ENCODE measurements around the gene CDH23. TPM values are rescaled to one million over a fixed set of nuclear protein-coding genes. Genes with fewer than 3 reads are reported as not detected.
A peak's percentile ranks its signal among the peaks of the same experiment; 100 is the strongest.

Gene CDH23
- total RNA-seq, 2 donors from 2014 or later = 8.1 to 9.0 TPM

GRCh38 chr10:71701496-71702132, 304.9 kb downstream of the CDH23 start:
- Mint-ChIP-seq H3K4me1 (peaks cover 8% of the 10 kb centered on the region), H3K27ac (no peak overlapping the region), H3K27me3 (no peaks in the 10 kb centered on the region), H3K36me3 (ENCODE audit: low read depth) (no peaks in the 10 kb centered on the region), H3K4me3 (no peak overlapping the region)
- H3K9me3 ChIP-seq (ENCODE audit: control insufficient read depth, low read length, poor library complexity, severe bottlenecking) = no peaks in the 10 kb centered on the region
- DNase-seq (no peak), ATAC-seq (no peak)

DNA sequence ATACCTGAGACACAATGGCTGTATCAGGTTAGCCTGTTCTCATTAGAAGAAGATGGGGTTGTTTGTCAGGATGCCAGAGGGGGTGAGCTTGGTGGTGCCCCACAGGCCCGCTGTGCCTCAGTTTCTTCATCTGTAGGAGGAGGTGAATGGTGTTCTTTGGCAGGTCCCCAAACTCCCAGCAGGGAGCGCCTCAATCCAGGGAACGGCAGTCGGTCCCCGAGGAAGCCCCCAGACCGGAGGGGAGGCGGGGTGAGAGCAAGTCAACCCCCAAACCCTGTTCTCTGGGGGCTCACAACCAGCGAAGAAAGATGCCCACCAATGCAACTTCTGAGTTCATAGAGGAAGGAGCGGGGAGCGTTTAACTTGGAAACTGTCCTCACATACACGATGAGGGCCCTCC, 306.9 kb downstream of the CDH23 start:
- H3K4me3 Mint-ChIP-seq = no peak overlapping the region
- H3K4me1 Mint-ChIP-seq = peaks cover 12% of the 10 kb centered on the region
- no peak overlapping the region for H3K27ac Mint-ChIP-seq
- no peaks in the 10 kb centered on the region for H3K9me3 ChIP-seq (ENCODE audit: control insufficient read depth, low read length, poor library complexity, severe bottlenecking)
- no peaks in the 10 kb centered on the region for H3K27me3 Mint-ChIP-seq
- DNase-seq (no peak), ATAC-seq (no peak)
- H3K36me3 Mint-ChIP-seq (ENCODE audit: low read depth) = no peaks in the 10 kb centered on the region

DNA sequence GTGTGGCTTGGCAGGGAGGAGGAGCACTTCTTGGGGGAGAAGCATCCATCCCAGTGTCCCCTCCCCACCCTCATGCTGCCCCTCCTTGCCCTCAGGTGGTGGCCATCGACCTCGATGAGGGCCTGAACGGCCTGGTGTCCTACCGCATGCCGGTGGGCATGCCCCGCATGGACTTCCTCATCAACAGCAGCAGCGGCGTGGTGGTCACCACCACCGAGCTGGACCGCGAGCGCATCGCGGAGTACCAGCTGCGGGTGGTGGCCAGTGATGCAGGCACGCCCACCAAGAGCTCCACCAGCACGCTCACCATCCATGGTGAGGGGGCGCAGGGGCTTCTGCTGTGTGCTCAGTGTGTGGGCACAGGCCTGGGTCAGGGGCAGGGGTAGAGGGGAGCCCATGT, 308.1 kb downstream of the CDH23 start:
- Mint-ChIP-seq H3K4me3 (no peak overlapping the region), H3K4me1 (peaks cover 18% of the 10 kb centered on the region), H3K36me3 (ENCODE audit: low read depth) (no peaks in the 10 kb centered on the region), H3K27me3 (no peaks in the 10 kb centered on the region), H3K27ac (no peak overlapping the region)
- ATAC-seq (no peak), DNase-seq (no peak)
- no peaks in the 10 kb centered on the region for H3K9me3 ChIP-seq (ENCODE audit: control insufficient read depth, low read length, poor library complexity, severe bottlenecking)

DNA sequence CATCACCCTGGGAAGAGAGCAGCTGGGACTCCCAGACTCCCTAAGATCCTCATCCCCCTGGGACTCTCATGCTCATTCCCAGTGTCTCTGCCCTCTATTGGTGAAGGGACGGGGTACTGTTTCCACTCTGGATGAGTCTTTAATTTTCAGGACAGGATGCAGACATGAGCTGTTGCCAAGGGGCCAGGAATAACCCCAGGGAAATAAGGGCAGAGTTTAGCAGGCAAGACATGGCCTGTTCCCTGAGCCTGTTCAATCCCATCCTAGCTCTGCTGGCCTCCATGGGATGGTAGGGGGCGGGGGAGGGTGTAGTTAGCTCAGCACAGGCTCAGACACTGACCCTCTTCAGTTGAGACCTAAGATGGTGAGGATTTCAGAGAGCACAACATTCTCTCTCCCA, 308.9 kb downstream of the CDH23 start:
- peaks cover 19% of the 10 kb centered on the region for H3K4me1 Mint-ChIP-seq
- DNase-seq (no peak), ATAC-seq (no peak)
- H3K27me3 Mint-ChIP-seq = no peaks in the 10 kb centered on the region
- no peaks in the 10 kb centered on the region for H3K9me3 ChIP-seq (ENCODE audit: control insufficient read depth, low read length, poor library complexity, severe bottlenecking)
- no peak overlapping the region for H3K4me3 Mint-ChIP-seq
- peak overlapping the region; percentile 62 for H3K27ac Mint-ChIP-seq
- H3K36me3 Mint-ChIP-seq (ENCODE audit: low read depth) = no peaks in the 10 kb centered on the region

DNA sequence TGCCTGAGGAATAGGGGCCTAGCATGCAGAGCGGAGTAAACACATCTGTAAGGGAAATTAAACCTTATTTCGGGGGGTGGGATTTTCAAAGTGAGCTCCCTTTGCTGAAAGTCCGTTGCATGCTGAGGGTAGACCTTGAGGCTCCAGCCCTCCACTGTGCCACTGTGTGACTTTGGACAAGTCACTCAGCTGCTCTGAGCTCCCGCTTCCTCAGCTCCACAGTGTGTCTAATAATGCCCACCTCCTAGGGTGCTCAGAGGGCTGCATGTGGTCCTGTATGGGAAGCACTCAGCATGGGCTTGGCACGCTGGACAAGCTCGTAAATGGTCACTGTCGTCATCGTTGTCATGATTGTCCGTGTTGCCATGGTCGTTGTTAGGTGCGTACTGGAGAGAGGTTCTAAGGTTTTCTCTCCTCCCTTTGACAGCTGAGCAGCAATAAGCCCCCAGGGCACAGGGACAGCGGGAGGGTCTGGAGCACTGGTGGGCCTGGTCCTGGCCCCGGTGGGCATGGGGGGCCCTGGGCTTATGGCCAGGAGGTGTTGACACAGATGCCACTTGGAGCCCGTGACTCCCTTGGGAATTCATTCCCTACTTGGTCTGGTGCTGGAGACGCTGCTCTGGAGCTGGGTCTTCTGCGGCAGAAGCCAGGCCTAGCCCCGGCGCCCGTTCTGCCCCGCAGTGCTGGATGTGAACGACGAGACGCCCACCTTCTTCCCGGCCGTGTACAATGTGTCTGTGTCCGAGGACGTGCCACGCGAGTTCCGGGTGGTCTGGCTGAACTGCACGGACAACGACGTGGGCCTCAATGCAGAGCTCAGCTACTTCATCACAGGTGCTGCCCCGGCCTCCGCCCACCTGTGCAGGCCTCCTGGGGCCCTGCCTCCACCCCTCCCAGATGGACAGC, 309.7 kb downstream of the CDH23 start:
- no peak overlapping the region for H3K4me3 Mint-ChIP-seq
- no peaks in the 10 kb centered on the region for H3K27me3 Mint-ChIP-seq
- DNase-seq (no peak), ATAC-seq (no peak)
- H3K4me1 Mint-ChIP-seq = peaks cover 24% of the 10 kb centered on the region
- H3K27ac Mint-ChIP-seq = no peak overlapping the region
- no peaks in the 10 kb centered on the region for H3K36me3 Mint-ChIP-seq (ENCODE audit: low read depth)
- no peaks in the 10 kb centered on the region for H3K9me3 ChIP-seq (ENCODE audit: control insufficient read depth, low read length, poor library complexity, severe bottlenecking)

DNA sequence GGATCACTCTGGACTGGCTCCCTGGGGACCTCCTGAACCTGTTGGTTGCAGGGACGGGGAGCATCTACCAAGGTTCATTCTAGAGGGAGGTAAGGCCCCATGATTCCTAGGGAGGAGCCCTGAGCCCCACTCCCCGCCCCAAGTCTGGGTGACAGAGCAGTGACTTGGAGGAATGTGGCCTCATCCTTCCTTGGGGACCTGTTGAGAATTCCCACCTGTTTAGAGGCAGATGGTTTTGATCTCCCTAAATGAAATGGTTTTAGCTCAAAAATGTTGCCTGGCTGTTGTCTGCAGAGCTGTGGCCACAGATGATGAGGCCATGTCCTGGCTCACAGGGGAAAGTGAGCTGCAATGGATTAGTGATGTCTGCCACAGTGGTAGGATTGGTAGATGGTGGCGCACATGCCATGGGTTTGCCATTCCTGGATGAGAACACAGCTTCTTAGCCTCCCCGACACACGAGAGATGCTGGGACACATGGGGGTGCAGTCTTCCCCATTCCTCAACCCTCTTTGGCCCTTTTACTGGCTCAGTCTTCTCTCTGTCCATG, 310.6 kb downstream of the CDH23 start:
- no peak for ATAC-seq
- DNase-seq = no peak
- H3K9me3 ChIP-seq (ENCODE audit: control insufficient read depth, low read length, poor library complexity, severe bottlenecking) = no peaks in the 10 kb centered on the region
- no peaks in the 10 kb centered on the region for H3K36me3 Mint-ChIP-seq (ENCODE audit: low read depth)
- H3K4me3 Mint-ChIP-seq = no peak overlapping the region
- no peaks in the 10 kb centered on the region for H3K27me3 Mint-ChIP-seq
- H3K27ac Mint-ChIP-seq = peak overlapping the region; percentile 54
- H3K4me1 Mint-ChIP-seq = peaks cover 31% of the 10 kb centered on the region

DNA sequence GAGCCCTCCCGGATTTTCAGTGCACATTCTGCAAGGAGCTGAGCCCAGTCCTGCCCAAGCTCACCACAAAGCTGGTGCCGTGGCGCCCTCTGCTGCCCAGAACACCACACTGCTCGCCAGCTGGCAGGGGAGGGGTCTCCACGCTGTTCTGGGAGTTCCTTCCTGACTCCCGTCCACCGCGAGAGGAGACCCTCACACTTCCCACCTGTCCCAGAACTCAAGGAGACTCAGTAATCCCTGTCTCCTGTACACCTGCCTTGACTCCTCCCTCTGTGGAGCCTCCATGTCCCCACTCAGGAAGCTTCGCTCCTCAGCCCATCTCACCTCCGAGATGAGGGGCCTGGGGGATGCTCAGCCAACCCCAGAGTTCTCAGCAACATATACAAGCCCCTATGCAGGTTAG, 311.6 kb downstream of the CDH23 start:
- no peaks in the 10 kb centered on the region for H3K9me3 ChIP-seq (ENCODE audit: control insufficient read depth, low read length, poor library complexity, severe bottlenecking)
- Mint-ChIP-seq H3K36me3 (ENCODE audit: low read depth) (no peaks in the 10 kb centered on the region), H3K27ac (peak overlapping the region; percentile 54), H3K4me3 (peak overlapping the region; percentile 25), H3K27me3 (no peaks in the 10 kb centered on the region), H3K4me1 (peaks cover 37% of the 10 kb centered on the region)
- DNase-seq (peak; percentile 38 to 60 (median 42)), ATAC-seq (peak; percentile 76)

- ATAC-seq (no peak), DNase-seq (no peak)
- Mint-ChIP-seq H3K27me3 (no peaks in the 10 kb centered on the region), H3K36me3 (ENCODE audit: low read depth) (no peaks in the 10 kb centered on the region), H3K4me1 (peaks cover 45% of the 10 kb centered on the region), H3K4me3 (no peak overlapping the region), H3K27ac (peak overlapping the region; percentile 99)
- H3K9me3 ChIP-seq (ENCODE audit: control insufficient read depth, low read length, poor library complexity, severe bottlenecking) = no peaks in the 10 kb centered on the region
Observed at GRCh38 chr10:71708897-71709882, 312.5 kb downstream of the CDH23 start.

DNA sequence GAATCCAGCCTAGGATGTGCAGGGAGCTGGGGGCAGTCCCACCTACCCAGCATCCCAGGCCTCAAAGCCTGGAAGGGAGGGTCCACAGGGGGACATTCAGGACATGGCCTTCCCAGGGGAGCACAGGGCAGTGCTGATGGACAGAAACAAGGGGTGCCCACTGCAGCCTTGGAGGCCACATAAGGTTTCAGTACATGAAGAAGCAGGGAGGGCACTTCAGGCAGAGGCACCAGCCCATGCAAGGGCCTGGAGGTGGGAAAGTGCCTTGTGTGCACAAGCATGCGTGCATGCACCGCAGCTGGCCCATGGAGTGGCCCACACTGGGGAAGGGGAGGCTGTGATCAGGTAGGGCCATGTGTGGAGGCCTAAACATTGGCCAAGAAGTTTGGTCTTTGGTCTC, 313.8 kb downstream of the CDH23 start:
- H3K4me3 Mint-ChIP-seq = no peak overlapping the region
- peaks cover 53% of the 10 kb centered on the region for H3K4me1 Mint-ChIP-seq
- no peaks in the 10 kb centered on the region for H3K36me3 Mint-ChIP-seq (ENCODE audit: low read depth)
- no peaks in the 10 kb centered on the region for H3K9me3 ChIP-seq (ENCODE audit: control insufficient read depth, low read length, poor library complexity, severe bottlenecking)
- DNase-seq (no peak), ATAC-seq (no peak)
- H3K27ac Mint-ChIP-seq = peak overlapping the region; percentile 99
- no peaks in the 10 kb centered on the region for H3K27me3 Mint-ChIP-seq

- ATAC-seq = no peak
Observed at GRCh38 chr10:71711052-71711623, 314.4 kb downstream of the CDH23 start.

GRCh38 chr10:71712170-71712569, 315.4 kb downstream of the CDH23 start:
- H3K27me3 Mint-ChIP-seq = no peaks in the 10 kb centered on the region
- H3K9me3 ChIP-seq (ENCODE audit: control insufficient read depth, low read length, poor library complexity, severe bottlenecking) = no peaks in the 10 kb centered on the region
- peaks cover 60% of the 10 kb centered on the region for H3K4me1 Mint-ChIP-seq
- peak overlapping the region; percentile 12 for H3K4me3 Mint-ChIP-seq
- no peak for DNase-seq
- H3K27ac Mint-ChIP-seq = peak overlapping the region; percentile 99
- no peak for ATAC-seq
- no peaks in the 10 kb centered on the region for H3K36me3 Mint-ChIP-seq (ENCODE audit: low read depth)

More at GRCh38 chr10:71711052-71711623, 314.4 kb downstream of the CDH23 start:
- DNase-seq = no peak
- H3K4me3 Mint-ChIP-seq = no peak overlapping the region
- no peaks in the 10 kb centered on the region for H3K9me3 ChIP-seq (ENCODE audit: control insufficient read depth, low read length, poor library complexity, severe bottlenecking)
- no peaks in the 10 kb centered on the region for H3K27me3 Mint-ChIP-seq
- H3K36me3 Mint-ChIP-seq (ENCODE audit: low read depth) = no peaks in the 10 kb centered on the region
- H3K4me1 Mint-ChIP-seq = peaks cover 60% of the 10 kb centered on the region
- peak overlapping the region; percentile 99 for H3K27ac Mint-ChIP-seq

GRCh38 chr10:71712572-71713134, 315.9 kb downstream of the CDH23 start:
- DNase-seq (no peak), ATAC-seq (peak; percentile 20)
- H3K9me3 ChIP-seq (ENCODE audit: control insufficient read depth, low read length, poor library complexity, severe bottlenecking) = no peaks in the 10 kb centered on the region
- Mint-ChIP-seq H3K36me3 (ENCODE audit: low read depth) (no peaks in the 10 kb centered on the region), H3K27ac (peak overlapping the region; percentile 99), H3K27me3 (no peaks in the 10 kb centered on the region), H3K4me3 (peak overlapping the region; percentile 91), H3K4me1 (peaks cover 61% of the 10 kb centered on the region)

All from T-helper 17 cell (primary cell).